HG03460 (cell line): Measurements from ENCODE around the gene CST11.

ENCODE experiments used
- ATAC-seq: cut with Tn5 transposase; IDR thresholded peaks from one replicate; pipeline ENCODE4 v1.9.1; 2021; ENCODE audit not compliant: unreplicated experiment

CST11 gene

DNA sequence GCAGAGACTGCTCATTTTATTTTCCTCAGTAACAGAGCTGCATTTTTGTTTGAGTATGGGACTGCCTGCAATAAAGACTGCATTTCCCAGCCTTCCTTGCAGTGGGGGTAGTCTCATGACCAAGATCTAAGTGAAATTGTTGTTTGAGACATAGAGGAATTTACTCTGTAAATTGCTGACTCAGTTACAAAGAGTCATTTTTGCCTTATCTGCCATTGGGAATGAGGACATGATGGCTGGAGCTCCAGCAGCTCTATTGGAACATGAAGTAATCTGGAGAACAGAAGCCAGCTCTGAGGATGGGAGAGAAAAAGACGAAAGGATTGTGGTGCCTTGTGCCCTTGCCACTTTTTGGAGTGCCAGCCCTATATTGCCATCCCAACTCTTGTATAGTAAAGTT is 2.1 kb upstream of the CST11 start:
- no peak for ATAC-seq

DNA sequence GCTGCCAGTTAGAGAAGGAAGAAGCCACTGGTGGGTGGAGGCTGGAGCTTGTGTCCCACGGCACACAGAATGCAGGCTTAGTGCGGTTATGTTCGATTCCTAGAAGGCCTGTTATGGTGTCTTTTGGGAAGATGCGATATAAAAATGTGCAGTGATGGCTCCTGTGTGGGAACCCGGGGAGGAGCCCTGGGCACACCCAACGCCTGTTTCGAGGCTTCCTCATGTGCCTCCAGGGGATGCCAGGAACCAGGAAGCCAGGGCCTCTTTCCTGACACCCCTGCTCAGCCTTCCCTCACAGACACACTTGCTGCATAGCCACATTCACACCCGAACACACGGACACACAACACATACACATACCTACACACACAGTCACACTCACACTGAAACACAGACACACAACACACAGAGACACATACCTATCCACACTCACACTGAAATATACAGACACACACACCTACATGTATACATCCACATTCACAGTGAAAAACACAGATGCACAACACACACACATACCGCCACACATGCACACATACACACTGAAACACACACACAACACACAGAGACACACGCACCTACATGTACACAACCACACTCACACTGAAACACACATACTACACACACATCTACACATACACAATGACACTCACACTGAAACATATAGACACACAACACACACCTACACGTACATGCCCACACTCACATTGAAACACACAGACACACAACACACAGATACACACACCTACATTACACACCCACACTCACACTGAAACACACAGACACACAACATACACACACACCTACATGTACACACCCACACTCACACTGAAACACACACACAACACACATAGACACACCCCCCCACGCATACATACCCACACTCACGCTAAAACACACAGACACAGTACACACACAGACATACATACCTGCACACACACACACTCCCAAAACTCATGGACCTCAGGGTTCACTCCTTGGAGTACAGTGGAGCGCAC is 1.2 kb upstream of the CST11 start:
- no peak for ATAC-seq

DNA sequence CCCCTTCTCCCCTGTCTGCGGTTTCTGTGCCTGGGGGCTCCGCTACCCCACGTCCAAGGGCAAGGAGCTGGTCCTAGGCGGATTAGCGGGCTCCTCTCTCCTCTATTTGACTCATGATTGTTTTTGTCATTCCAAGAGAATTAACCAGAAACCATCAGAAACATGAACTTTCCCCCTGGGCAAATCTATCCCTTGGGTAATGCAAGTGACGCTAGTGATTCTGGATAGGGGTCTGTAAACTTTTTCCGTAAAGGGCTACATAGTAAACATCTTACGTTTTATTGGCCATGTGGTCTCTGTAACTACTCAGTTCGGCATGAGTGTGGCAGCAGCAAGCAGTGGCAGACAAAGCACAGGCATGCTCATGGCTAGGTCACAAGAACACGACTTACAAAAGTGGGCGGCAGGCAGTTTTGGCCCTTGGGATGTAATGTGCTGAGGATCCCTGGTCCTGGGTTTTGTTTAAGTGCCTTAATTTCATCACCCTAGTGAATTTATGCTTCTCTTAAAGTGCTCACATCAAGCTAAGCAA is 654 bp downstream of the CST11 start:
- no peak for ATAC-seq

DNA sequence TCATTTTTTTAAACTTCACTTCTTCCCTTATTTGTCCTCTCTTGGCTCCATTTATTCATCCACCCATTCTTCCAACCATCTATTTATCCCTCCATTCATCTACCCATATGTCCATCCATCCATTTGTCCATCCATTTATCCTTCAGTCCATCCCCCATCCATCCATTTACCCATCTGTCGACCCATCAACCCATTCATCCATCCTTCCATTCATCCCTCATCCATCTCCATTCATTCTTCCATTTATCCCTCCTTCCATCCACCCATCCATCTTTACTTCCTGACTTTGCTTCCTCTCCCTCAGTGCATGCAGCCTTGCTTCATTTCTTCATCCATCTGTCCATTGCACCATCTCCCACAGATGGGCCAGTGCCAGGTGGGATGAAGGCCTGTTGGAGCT is 1.8 kb downstream of the CST11 start:
- no peak for ATAC-seq

DNA sequence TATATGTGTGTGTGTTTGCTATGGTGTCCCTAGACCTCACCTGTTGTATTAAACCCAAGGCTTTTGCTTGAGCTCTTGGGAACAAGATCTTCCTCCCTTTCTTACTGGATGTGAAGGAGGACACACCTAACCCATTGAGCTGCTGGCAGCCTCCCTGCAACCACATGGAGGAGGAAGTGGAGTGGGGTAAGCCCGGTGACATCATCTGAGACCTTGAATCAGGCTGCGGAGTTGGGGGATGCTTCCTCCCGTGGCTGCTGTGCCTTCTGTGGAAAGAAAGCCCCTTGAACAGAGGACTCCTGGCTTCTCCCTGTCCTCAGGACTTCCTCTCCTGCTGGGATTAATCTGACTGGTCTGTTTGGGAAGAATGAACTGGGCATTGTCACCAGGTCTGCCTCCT is 3.3 kb downstream of the CST11 start:
- ATAC-seq: no peak

DNA sequence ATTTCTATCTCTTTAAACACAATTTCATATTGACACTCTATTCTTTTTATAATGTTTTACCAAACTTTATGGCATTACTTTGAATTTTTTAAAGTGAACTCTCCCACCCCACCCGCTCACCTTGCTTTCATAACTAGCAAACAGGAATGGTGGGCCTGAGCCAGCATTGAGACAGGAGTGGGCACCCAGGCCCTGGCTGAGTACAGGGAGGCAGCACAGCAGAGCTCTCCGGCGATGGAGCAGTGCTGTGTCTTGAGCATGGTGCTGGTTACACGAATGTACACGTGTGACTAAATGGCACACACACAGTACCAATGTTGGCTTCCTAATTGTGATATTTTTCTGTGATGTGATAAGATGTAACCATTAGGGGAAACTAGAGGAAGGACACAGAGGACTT is 4.5 kb downstream of the CST11 start:
- no peak for ATAC-seq

DNA sequence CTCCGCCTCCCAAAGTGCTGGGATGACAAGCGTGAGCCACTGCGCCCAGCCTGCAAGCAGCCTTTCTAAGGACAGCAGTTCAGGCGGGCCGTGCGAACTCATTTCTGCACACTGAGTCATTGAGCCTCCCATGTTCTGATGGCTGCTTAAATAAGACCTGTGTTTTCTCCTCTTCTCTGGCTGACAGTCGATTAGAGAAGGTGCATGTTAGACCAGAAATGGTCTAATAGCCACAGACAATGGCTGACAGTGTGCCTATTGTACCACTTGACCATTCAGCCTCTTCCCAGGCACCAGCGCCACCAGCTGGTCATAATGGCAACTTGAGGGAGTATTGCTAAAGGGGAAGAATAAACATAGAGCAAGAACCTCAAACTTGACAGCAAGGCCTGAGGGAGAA is 6.2 kb downstream of the CST11 start:
- no peak for ATAC-seq

DNA sequence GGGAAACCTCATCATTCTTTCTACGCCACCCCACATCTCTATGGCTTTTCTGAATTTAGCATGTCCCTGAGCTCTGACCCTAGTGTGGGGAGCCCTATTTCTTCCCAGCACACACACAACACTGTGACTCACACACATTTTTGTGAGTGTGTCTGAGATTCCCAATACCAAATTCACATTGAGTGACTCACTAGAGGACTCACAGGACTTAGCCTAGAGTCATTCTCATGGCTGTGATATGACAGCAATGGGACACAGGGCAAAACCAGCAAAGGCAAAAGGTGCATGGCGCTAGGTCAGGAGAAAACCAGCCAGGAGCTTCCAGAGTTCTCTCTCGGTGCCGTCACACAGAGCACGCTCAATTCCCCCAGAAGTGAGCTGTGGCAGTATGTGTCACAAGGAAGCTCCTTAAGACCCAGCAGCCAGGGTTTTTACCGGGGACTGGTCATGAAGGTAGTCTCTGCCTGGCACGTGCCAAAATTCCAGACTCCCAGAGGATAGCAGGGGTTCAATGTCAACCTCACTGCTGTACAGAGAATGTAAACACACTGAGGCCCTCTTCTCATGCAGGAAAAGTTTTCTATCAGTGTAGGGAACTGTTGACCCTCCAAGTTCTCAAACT is 7.0 kb downstream of the CST11 start:
- no peak for ATAC-seq

DNA sequence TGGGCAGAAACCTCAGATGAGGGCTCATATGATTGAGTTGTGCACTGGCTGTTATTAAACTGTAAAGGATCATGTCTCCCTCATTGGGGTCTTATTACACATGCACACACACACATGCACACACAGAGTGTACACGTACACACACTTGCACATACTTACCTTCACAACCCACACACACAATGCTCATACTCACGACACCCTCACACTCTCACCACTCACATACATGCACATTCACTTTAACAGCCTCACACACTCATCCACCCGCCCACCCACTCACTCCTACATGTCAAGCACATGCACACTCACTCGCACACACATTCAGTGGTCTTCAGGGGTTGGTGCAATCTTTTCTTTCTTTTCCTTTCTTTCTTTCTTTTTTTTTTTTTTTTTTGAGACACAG is 7.8 kb downstream of the CST11 start:
- ATAC-seq: no peak

DNA sequence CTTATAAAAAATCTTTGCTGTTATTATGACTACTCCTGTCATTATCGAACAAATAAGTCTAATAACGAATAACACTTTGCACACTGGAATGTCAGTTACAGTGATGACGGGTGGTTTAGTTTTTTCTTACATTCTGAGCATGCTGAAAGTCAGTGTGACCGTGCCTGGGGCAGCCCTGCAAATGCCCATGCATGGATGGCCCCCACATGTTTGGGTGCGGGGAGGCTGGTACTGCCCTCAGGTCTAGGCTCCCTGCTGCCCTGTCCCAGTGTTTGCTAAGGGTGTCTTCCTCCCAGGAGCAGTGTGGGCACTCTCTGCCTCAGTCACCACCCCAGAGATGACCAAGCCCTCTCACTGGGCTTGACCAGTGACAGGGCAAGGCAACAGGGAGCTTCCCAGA is 10.2 kb downstream of the CST11 start:
- no peak for ATAC-seq

DNA sequence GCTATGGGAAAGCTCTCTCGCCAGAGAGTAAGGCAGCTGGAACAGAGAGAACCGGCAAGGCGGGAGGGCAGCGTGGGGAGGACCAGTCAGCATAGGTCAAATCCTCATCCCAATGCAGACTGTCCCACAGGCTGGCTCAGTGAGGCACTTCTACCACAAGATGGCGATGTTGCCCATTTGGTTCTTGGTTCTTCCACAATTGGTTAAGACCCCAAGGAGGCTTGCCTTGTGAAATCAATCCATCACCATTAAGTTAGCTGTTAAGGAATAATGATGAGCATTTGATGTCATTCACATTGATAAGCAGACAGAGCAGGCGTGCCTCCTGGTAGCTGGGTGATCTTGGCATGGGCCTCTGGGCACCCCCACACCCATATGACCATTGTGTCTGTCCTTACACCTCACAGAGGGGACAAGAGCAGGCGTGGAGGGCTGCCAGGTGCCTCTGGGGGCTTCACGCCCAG is 10.8 kb downstream of the CST11 start:
- peak; percentile 76 for ATAC-seq

DNA sequence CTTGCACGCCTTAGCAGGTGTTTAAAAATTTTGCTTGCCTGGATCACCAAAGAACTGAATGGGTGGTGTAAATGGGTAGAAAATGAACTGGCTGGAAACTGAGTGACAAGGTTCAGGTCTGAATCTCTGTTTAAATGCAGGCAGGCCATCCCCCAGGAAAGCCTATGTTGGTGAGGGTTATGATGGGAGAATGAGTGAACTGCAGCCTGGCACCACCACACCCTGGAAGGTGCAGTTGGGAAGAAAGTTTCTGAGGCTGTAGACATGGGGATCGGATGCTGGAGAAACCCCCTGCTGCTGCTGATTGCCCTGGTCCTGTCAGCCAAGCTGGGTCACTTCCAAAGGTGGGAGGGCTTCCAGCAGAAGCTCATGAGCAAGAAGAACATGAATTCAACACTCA is 12.7 kb downstream of the CST11 start:
- ATAC-seq: no peak

DNA sequence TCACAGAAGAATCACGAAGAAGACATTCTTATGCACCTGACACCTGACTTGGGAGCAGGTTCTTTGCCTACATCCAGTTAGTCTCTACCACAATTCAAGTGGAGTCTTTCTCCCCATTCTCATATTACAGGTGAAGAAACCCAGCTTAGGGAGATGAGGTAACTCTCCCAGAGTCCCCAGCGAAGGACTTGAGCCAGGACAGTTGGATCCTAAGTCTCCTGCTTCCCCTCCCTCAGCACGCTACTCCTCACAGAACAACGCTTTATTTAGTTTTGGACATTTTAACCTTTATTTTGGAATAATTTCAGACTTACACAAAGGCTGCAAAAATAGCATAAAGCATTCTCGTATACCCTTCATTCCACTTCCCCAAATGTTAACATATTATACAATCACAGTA is 14.0 kb downstream of the CST11 start:
- ATAC-seq: no peak

DNA sequence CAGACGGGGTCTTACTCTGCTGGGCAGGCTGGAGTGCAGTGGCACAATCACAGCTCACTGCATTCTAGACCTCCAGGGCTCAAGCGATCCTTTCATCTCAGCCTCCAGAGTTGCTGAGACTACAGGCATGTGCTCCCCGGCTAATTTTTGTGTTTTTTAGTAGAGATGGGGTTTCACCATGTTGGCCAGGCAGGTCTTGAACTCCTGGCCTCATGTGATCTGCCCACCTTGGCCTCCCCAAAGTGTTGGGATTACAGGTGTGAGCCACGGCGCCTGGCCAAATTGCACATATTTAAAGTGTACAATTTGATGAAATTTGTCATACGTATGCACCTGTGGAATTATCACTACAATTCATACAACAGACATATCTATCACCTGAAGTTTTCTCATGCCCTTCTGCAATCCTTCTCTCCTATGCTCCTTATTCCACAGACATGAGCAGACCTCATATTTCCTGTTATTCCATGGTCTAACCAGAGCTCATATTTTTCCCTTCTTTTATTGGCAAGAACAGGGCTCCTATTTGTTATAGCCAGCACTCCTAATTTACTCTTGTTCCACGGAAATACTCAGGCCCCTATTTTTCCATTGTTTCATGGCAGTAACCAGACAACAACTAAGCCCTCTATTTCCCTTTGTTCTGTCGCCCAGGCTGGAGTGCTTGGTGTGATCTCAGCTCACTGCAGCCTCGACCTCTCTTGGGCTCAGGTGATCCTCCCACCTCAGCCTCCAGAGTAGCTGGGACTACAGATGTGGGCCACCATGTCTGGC is 15.4 kb downstream of the CST11 start:
- no peak for ATAC-seq

DNA sequence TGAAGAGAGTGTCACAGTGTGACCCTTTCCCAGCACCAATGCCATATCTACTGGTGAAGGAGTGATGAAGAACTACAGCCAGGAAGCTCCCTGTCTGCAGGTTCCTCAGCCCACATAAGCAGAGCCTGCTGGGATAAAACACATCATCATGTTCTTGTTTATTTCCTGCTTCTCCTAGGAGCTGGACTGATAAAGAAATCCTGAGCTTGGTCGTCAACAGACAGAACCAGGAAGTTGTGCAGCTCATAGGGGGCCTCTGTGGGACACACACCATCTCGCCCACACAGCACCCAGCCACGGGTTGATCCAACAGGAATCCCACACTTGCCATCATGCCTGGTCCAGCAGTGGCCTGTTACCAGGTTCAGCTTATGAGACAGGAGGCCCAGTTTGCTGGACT is 16.0 kb downstream of the CST11 start:
- ATAC-seq: no peak

DNA sequence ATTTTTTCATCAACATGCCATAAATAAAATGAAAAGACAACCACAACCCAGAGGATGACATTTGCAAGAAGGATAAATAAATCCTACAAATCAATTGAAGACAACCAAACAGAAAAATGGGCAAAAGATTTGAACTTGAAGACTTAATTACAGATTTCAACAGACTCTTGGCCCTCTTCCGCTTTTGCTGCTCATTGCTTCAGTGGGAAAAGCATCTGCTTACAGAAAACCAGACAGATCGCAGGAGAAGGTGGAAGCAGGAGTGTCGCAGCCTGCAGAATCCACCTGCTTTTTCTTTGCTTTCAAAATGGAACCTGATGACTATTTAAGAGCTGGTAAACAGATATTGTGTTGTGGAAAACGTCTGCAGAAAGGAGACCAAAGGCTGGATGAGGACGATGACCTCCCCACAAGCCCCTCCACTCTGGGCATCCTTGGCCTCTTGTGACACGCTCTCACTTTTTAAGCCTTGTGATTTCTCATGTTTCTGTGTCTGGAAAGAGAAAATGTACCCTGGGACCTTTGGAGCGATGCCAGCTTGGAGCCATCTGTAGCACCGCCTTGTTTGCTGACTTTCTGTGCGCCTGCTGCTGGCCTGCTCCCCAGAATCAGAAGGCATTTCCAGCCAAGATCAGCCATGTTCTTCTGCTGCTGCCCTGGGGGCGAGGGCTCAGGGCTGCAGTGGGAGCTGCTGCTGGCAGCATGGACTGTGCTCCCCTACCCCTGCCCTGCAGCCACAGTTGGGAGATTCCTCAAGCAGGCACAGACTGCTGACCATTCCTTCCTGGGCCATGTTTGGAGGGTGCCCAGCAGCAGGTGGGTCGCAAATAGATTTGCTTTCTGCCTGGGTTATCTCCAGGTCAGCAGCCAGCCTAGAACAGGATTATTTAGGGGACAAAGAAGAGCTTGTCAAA is 16.8 kb downstream of the CST11 start:
- ATAC-seq: no peak

DNA sequence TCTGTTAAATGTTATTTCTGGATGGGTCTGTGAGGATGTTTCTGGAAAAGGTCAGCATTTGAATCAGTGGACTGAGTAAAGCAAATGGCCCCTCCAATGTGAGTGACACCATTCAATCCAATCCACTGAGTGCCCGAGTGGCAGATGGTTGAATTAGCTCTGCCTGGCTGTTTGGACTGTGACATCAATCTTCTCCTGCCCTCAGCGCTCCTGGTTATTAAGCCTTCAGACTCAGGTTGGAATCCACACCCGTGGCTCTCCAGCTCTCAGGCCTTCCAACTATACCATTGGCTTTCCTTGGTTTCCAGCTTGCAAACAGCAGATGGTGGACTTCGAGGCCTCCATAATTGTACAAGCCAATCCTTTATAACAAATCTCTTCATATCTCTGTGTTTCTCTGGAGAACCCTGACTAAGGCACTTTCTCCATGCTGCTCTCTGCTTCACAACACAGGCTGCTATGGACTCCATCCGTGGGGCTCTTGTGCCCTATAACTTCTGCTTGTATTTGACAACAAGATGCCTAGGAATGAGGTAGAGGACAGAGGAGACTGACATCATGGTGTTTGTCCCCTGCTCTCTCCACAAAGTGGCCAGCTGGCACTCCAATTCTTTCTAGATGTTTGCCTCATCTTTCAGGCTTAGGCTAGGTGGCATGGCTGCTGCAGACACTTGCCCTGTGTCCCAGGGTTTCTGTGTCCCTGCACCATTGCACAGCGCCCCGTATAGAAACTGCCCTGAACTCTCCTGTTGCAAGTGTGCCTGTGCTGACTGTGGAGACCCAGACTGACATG is 18.0 kb downstream of the CST11 start:
- ATAC-seq: no peak

DNA sequence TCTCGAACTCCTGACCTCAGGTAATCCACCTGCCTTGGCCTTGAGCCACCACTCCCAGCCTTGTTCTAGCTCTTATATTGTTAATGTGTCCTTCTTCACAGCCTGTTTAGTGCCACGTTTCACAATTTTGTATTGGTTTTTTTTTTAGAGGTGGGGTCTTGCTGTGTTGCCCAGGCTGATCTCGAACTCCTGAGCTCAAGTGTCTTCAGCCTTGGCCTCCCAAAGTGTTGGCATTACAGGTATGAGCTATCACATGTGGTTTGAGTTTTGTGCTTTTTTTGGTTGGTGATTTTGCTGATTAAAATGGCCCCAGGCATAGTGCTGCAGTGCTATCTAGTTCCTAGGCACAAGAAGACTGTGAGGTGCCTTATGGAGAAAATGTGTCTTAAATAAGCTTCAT is 19.0 kb downstream of the CST11 start:
- no peak for ATAC-seq

DNA sequence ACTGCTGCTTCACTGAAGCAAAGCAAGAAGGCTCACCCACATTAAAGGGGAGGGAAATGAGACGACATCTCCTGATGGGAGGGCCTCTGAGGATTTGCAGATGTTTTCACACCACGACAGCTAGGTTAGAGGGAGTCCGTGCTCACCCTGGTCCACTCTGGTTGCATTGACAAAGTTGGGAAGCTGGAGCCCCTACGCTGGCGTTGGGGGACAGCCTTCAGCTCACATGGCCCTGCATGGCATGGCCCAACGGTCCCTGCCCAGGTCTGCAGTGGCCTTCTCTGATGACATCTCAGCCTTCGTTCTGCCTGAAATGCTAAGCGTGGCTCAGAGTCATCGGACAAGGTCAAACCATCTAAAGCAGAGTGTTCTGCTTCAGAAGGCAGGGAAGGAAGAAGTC is 27.5 kb downstream of the CST11 start:
- no peak for ATAC-seq
